B cell (primary cell): ENCODE measurements around the gene ZNF182. TPM values are rescaled to one million over a fixed set of nuclear protein-coding genes. Genes with fewer than 3 reads are reported as not detected.
A peak's percentile ranks its signal among the peaks of the same experiment; 100 is the strongest.

Source experiments
- ATAC-seq: fragments of 200-7000 bp; cut with Tn5 transposase; one replicate; pipeline ENCODE4 v1.10.0; 2021; ENCODE audit warnings: low read depth, mild to moderate bottlenecking, moderate number of reproducible peaks, moderate library complexity
- CTCF ChIA-PET: fragments of 350-600 bp; sonication (Branson Sonifier 250); formaldehyde crosslinking; loops from one replicate; lab custom pipeline; 2021; ENCODE audit warnings: antibody characterized with exemption, inconsistent platforms; lab: Charles Lee
- POLR2A ChIA-PET: fragments of 350-600 bp; sonication (Branson Sonifier 250); formaldehyde crosslinking; loops from one replicate; lab custom pipeline; 2021; ENCODE audit warnings: antibody characterized with exemption; lab: Charles Lee
- DNase-seq: peaks from one replicate; pipeline ENCODE4 v3.0.0; 2013
- H2AFZ ChIP-seq: 2 replicates; pipeline ENCODE4 v1.6.1; 2012; ENCODE audit warnings: mild to moderate bottlenecking, low read depth, low read length; ENCODE audit not compliant: insufficient read depth, poor library complexity, severe bottlenecking
- H3K27ac ChIP-seq, 2 donors: 1 replicate in 1 of 2; 2 replicates in 1 of 2; pipeline ENCODE4 v1.5.1; 2012 to 2013; ENCODE audit warnings: low read length in 2 of 2, mild to moderate bottlenecking in 2 of 2, moderate library complexity in 1 of 2
- H3K27me3 ChIP-seq, 4 experiments: fragments of 200-600 bp in 1 of 4; sonication (generic) in 1 of 4; replicated peaks in 1 of 4; 1 replicate in 2 of 4; 2 replicates in 2 of 4; pipeline versions ENCODE4 v1.6.1 to v1.7.0; 2013 to 2016; ENCODE audit warnings: low read length in 3 of 4, mild to moderate bottlenecking in 2 of 4, mixed read lengths in 1 of 4, moderate library complexity in 1 of 4; ENCODE audit not compliant: insufficient read depth in 4 of 4, control insufficient read depth in 3 of 4; ENCODE audit errors: control extremely low read depth in 1 of 4
- H3K36me3 ChIP-seq, 2 experiments: replicated peaks in 1 of 2; 1 replicate in 1 of 2; 2 replicates in 1 of 2; pipeline versions ENCODE4 v1.6.1 to v1.7.1; 2013; ENCODE audit warnings: low read length in 1 of 2; ENCODE audit not compliant: insufficient read depth in 2 of 2, control insufficient read depth in 1 of 2; ENCODE audit errors: control extremely low read depth in 1 of 2, extremely low read depth in 1 of 2
- H3K4me1 ChIP-seq, 2 donors: fragments of 200-600 bp in 1 of 2; sonication (generic) in 1 of 2; 1 replicate in 1 of 2; 2 replicates in 1 of 2; pipeline versions ENCODE4 v1.5.1 to v1.6.1; 2013 to 2017; ENCODE audit warnings: low read length in 2 of 2; ENCODE audit not compliant: control insufficient read depth in 2 of 2, insufficient read depth in 2 of 2
- H3K4me2 ChIP-seq: replicated peaks from 2 replicates; pipeline ENCODE3; 2012; ENCODE audit warnings: mild to moderate bottlenecking, low read depth, low read length; ENCODE audit not compliant: poor library complexity, severe bottlenecking
- H3K4me3 ChIP-seq, 5 experiments: fragments of 200-600 bp in 1 of 5; sonication (generic) in 1 of 5; 1 replicate in 3 of 5; 2 replicates in 2 of 5; pipeline versions ENCODE4 v1.5.1 to v1.7.0; 2011 to 2016; ENCODE audit warnings: low read length in 4 of 5, mild to moderate bottlenecking in 4 of 5, low read depth in 2 of 5, control low read depth in 1 of 5, moderate library complexity in 1 of 5; ENCODE audit not compliant: insufficient read depth in 1 of 5; ENCODE audit errors: control extremely low read depth in 1 of 5, extremely low read depth in 1 of 5
- H3K79me2 ChIP-seq: fragments of 200-600 bp; sonication (generic); one replicate; pipeline ENCODE4 v1.6.0; 2016; ENCODE audit warnings: low read length; ENCODE audit not compliant: control insufficient read depth, insufficient read depth
- H3K9ac ChIP-seq: fragments of 200-600 bp; sonication (generic); 2 replicates; pipeline ENCODE4 v1.6.1; 2017; ENCODE audit warnings: mild to moderate bottlenecking, low read length, moderate library complexity
- H3K9me3 ChIP-seq, 3 donors: one replicate each; pipeline versions ENCODE4 v1.6.1 to v1.7.1; 2013; ENCODE audit warnings: low read length in 2 of 3; ENCODE audit not compliant: control insufficient read depth in 2 of 3, insufficient read depth in 1 of 3; ENCODE audit errors: control extremely low read depth in 1 of 3
- H4K20me1 ChIP-seq: 2 replicates; pipeline ENCODE4 v1.6.0; 2012; ENCODE audit warnings: mild to moderate bottlenecking, low read length; ENCODE audit not compliant: insufficient read depth, control insufficient read depth, poor library complexity, severe bottlenecking
- H3K27ac Mint-ChIP-seq: one replicate; pipeline ENCODE4 v1.8.0; 2021; ENCODE audit warnings: mixed read lengths
- H3K27me3 Mint-ChIP-seq: one replicate; pipeline ENCODE4 v1.8.0; 2021; ENCODE audit warnings: mixed read lengths
- H3K4me1 Mint-ChIP-seq: one replicate; pipeline ENCODE4 v1.8.0; 2021; ENCODE audit warnings: mixed read lengths
- H3K4me3 Mint-ChIP-seq: one replicate; pipeline ENCODE4 v1.8.0; 2021; ENCODE audit warnings: mixed read lengths
- H3K9me3 Mint-ChIP-seq: one replicate; pipeline ENCODE4 v1.8.0; 2022; ENCODE audit warnings: mixed read lengths; ENCODE audit not compliant: insufficient read depth
- CTCF ChIP-seq: fragments of 200-600 bp; IDR thresholded peaks from one replicate; pipeline ENCODE4 v1.8.0; 2022; ENCODE audit warnings: antibody characterized with exemption, mild to moderate bottlenecking
- EZH2 ChIP-seq: IDR thresholded peaks from 2 replicates; pipeline ENCODE4 v1.6.1; 2012; ENCODE audit warnings: borderline replicate concordance, low read depth, mild to moderate bottlenecking, moderate library complexity, low read length; ENCODE audit not compliant: insufficient read depth, poor library complexity, severe bottlenecking
- WGBS: methylation state at CpG from one replicate; pipeline ENCODE4 v1.1.5; 2013; ENCODE audit warnings: missing lambda C conversion rate; ENCODE audit not compliant: insufficient coverage; 5-methylcytosine and 5-hydroxymethylcytosine counted together
- intact Hi-C: fragments of 100-400 bp; cut with micrococcal nuclease; formaldehyde crosslinking; loops from one replicate; pipeline ENCODE4 v1.10.0; 2022
- polyA plus RNA-seq: library from polyadenylated mRNA; depleted of rRNA; stranded (reverse); fragments of >200 nt; gene quantifications from 2 replicates; pipeline ENCODE4 v1.2.3, GENCODE V29; 2012
- total RNA-seq, 2 donors: library from RNA; stranded (reverse); fragments of 120-200 nt in 1 of 2; gene quantifications; 1 replicate in 1 of 2; 2 replicates in 1 of 2; pipeline versions ENCODE4 v1.2.3 to v1.2.4, GENCODE V29; 2013 to 2022

ZNF182 gene
- total and polyA plus RNA-seq, 2 donors (not counting 1 experiment from before 2014, with no cell fraction given): 4.0 to 12.6 TPM

GRCh38 chrX:47927212-47927611 is 76.6 kb downstream of the ZNF182 start:
- Histone ChIP-seq H3K79me2 (no peaks in the 10 kb centered on the region), H3K36me3 (no peaks in the 10 kb centered on the region), H3K9me3 (no peaks in the 10 kb centered on the region), H3K9ac (no peak overlapping the region), H3K27ac (no peak overlapping the region), H2AFZ (no peak overlapping the region), H3K4me3 (no peak overlapping the region), H3K27me3 (no peaks in the 10 kb centered on the region), H4K20me1 (no peaks in the 10 kb centered on the region), H3K4me2 (peak overlapping the region; percentile 22), H3K4me1 (no peaks in the 10 kb centered on the region)
- ATAC-seq: no peak
- H3K9me3 Mint-ChIP-seq: no peaks in the 10 kb centered on the region
- peaks cover 12% of the 10 kb centered on the region for H3K4me1 Mint-ChIP-seq
- DNase-seq: peak; percentile 16
- TF ChIP-seq EZH2: no peak
- no peak for TF ChIP-seq CTCF
- CTCF ChIA-PET: no interaction called here
- no peak overlapping the region for H3K4me3 Mint-ChIP-seq
- H3K27ac Mint-ChIP-seq: no peak overlapping the region
- WGBS: no CpG with 5 or more reads among the region's 2 CpGs
- POLR2A ChIA-PET: no interaction called here
- intact Hi-C loops: no loop called here
- no peaks in the 10 kb centered on the region for H3K27me3 Mint-ChIP-seq

Other genes with a start within 250 kb of the ZNF182 start
- gene ZNF81, start 167.1 kb downstream of the ZNF182 start, total RNA-seq: 15.3 and 17.7 TPM in 2 replicates
- 3.5 and 5.4 TPM in 2 replicates for gene ZNF81, start 167.1 kb downstream of the ZNF182 start, polyA plus RNA-seq
- not detected in 2 replicates for gene SPACA5, start 3.0 kb upstream of the ZNF182 start, total RNA-seq
- not detected in 2 replicates for gene SPACA5, start 3.0 kb upstream of the ZNF182 start, polyA plus RNA-seq
- gene ZNF630, start 67.7 kb upstream of the ZNF182 start, total RNA-seq: not detected in 2 replicates
- 2.7 and 2.8 TPM in 2 replicates for gene ZNF630, start 67.7 kb upstream of the ZNF182 start, polyA plus RNA-seq
- not detected in 2 replicates for gene SPACA5B, start 126.6 kb upstream of the ZNF182 start, total RNA-seq
- not detected in 2 replicates for gene SPACA5B, start 126.6 kb upstream of the ZNF182 start, polyA plus RNA-seq
- not detected in 2 replicates for gene SSX5, start 192.8 kb upstream of the ZNF182 start, total RNA-seq
- gene SSX5, start 192.8 kb upstream of the ZNF182 start, polyA plus RNA-seq: not detected in 2 replicates